Fibroblast of the aortic adventitia (primary cell): ENCODE data around the gene LRRK2. TPM values are rescaled to one million over a fixed set of nuclear protein-coding genes. Genes with fewer than 3 reads are reported as not detected.

Source experiments
- DNase-seq: peaks from one replicate; pipeline ENCODE4 v3.0.0-alpha.2; 2010; ENCODE audit warnings: low read depth
- H3K4me3 ChIP-seq: 2 replicates; pipeline ENCODE4 v1.5.1; 2011; ENCODE audit warnings: low read depth, mild to moderate bottlenecking, control low read depth, low read length, moderate library complexity
- total RNA-seq: library from RNA; depleted of rRNA; stranded (reverse); fragments of >200 nt; gene quantifications from 2 replicates; pipeline ENCODE4 v1.2.3, GENCODE V29; 2012; ENCODE audit warnings: low replicate concordance
- TF ChIP-seq, protein P1 (sequence below): IDR thresholded peaks from 2 replicates; pipeline ENCODE4 v1.5.1; 2011; ENCODE audit warnings: mild to moderate bottlenecking, low read length, control low read depth, inconsistent platforms; ENCODE audit not compliant: insufficient read depth

The LRRK2 gene
- total RNA-seq, 1 donor, result 22.1 TPM

DNA sequence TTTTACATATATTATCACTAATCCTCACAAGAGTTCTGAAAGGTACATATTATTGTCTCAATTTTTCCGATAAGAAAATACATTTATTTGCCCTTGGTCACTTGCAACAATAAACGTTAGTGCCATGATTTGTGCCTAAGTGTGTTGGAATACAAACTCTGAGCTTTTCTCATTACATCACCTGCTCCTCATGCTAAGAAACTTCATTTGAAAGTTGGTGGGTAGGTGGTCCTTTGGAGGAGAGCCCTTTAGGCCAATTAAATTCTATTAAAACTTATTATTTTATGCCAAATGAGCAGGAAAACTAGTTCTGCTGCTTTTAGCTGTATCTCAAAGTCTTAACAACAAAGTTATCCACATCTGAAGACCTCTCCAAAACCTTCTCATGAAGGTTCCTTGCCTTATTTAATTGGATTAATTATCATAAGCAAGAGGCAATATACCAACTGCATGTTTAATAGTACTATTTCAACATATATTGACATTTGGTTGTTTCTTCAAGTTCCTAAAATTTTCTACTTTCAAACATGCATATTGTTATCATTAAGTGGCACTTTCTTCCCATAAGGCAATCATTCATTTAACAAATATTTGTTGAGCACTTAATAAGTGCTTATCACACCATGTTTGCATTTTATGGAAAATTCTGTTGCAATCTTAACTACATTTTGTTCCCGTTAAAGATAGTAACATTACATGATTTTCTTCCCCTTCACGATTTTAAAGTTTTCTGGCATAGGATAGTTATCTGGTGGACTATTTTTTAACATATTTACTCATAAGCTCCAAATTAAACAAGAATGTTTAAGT lies 40.1 kb upstream of the LRRK2 start:
- no peak for DNase-seq
- TF ChIP-seq, protein P1, sequence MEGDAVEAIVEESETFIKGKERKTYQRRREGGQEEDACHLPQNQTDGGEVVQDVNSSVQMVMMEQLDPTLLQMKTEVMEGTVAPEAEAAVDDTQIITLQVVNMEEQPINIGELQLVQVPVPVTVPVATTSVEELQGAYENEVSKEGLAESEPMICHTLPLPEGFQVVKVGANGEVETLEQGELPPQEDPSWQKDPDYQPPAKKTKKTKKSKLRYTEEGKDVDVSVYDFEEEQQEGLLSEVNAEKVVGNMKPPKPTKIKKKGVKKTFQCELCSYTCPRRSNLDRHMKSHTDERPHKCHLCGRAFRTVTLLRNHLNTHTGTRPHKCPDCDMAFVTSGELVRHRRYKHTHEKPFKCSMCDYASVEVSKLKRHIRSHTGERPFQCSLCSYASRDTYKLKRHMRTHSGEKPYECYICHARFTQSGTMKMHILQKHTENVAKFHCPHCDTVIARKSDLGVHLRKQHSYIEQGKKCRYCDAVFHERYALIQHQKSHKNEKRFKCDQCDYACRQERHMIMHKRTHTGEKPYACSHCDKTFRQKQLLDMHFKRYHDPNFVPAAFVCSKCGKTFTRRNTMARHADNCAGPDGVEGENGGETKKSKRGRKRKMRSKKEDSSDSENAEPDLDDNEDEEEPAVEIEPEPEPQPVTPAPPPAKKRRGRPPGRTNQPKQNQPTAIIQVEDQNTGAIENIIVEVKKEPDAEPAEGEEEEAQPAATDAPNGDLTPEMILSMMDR, result no peak
- no peak overlapping the region for H3K4me3 ChIP-seq

DNA sequence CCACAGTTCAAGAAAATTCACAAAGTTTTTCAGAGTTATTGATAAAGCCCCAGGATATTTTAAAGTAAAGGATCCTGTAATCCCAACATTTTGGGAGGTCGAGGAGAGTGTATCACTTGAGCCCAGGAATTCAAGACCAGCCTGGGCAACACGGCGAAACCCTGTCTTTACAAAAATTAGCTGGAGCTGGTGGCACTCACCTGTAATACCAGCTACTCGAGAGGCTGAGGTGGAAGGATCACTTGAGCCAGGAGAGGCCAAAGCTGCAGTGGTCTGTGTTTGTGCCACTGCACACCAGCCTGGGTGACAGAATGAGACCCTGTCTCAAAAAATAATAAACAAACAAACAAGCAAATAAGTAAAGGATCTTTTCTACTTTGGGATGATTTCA lies 39.5 kb upstream of the LRRK2 start:
- H3K4me3 ChIP-seq, result no peak overlapping the region
- no peak for DNase-seq
- TF ChIP-seq, protein P1, result no peak

DNA sequence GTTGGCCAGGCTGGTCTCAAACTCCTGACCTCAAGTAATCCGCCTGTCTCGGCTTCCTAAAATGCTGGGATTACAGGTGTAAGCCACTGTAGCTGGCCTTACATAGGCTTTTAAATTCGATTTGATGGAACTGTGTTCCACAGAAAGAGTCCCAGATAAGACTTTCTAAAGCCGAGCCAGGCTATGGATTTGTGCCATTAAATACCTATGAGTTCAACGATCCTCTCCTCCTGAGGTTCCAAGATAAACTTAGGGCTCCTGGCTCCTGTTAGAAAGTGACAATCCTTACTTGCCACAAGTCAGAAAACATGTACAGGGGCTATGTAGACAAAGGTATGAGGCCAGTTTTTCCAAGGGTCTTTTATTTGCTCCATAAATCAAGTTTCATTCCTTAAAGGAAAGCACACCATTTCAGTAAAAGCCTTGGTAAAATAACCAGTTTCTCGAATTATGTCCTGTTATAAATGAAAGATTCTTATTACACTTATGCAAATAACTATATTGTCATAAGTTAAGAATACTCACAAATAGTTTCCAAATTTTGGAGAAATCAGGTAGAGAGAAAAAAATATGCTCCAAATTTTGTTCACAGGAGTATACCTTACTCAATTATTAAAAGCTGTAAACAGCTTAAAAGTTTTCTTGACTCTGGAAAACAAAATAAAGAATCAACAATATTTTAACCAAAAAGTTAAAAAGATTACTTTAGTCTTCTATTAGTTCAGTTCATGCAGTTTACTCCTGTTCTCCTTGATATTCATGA lies 36.1 kb upstream of the LRRK2 start:
- H3K4me3 ChIP-seq, result no peak overlapping the region
- DNase-seq, result no peak
- TF ChIP-seq, protein P1, result no peak

DNA sequence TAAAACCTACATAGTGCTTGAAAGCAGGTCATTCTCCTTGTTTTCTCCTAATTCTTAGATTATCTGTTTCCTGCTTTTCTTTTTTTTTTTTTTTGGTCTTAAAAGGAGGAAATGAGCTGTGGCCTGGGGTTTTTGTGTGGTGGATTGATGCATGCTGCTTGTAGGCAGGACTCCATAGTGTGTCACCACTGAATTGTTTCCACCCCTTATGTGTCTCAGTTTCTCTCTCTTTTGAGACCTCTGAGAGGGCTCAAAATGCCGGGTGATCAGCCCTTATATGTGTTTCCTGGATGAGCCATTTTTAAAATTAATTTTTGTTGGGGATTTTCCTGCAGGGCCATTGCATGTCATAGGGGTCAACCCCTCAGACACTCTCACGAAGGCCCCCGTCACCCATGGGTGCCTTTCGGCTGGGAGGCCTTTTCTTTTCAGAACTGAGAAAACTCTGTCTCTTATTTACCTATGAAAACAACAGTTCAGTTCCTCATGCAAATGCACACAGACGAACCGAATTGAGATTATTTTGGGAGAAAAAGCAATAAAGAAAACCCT lies 32.0 kb upstream of the LRRK2 start:
- TF ChIP-seq, protein P1, result no peak
- DNase-seq, result no peak
- no peak overlapping the region for H3K4me3 ChIP-seq

DNA sequence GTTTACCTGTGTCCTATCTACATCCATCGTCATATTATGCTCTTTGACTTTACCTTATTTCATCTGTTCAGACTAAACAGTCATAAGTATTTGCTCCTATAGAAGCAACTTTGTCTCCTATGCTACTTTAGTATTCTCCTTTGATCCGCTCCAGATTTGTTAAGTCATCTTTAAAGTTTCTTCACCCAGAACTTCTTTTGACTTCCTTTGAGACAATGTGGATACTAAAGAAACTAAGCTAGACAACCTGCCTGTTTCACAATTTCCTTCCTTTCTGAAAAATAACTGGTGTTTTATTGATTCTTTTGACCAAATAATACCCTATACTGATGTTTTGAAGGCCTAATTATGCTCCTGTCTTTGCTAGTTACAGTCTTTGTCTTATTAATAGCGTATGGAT lies 30.0 kb upstream of the LRRK2 start:
- H3K4me3 ChIP-seq, result no peak overlapping the region
- TF ChIP-seq, protein P1, result no peak
- no peak for DNase-seq

DNA sequence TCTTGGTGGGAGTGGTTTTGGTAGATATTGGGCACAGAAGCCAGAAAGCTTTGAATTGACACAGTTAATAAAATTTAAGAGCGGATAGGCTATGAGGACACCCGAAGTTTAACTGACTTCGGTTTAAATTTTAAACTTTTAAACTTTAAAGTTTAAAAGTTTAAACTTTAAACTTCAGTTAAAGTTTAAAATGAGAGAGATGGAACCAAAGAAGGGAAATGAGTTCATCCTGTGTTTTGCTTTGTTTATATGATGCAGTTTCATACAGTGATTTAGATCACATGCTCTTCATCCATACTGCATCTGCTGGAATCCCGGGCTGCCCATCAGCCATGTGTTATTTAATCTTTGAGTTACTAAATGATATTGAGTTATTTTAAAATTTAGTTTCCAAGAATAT lies 27.2 kb upstream of the LRRK2 start:
- no peak overlapping the region for H3K4me3 ChIP-seq
- DNase-seq, result no peak
- TF ChIP-seq, protein P1, result no peak
